Gastrocnemius medialis (tissue), 4 donors: ENCODE data around the gene TRIP11. TPM values are rescaled to one million over a fixed set of nuclear protein-coding genes. Genes with fewer than 3 reads are reported as not detected.

ENCODE experiments used
- ATAC-seq, 2 donors: fragments of 150-250 bp; one replicate each; pipeline ENCODE4 v1.9.1; 2016
- DNase-seq, 2 donors: peaks; one replicate each; pipeline ENCODE4 v3.0.0-alpha.2; 2019
- H3K27ac ChIP-seq, 4 donors: fragments of 200-600 bp; sonication (generic); 1 replicate in 1 of 4; 2 replicates in 3 of 4; pipeline ENCODE4 v1.5.1; 2016 to 2018; ENCODE audit warnings: mild to moderate bottlenecking in 2 of 4, moderate library complexity in 1 of 4
- H3K27me3 ChIP-seq, 3 donors: fragments of 200-600 bp; sonication (generic) in 2 of 3; 1 replicate in 1 of 3; 2 replicates in 2 of 3; pipeline versions ENCODE4 v1.5.1 to v1.6.0; 2016 to 2019; ENCODE audit warnings: mild to moderate bottlenecking in 1 of 3, moderate library complexity in 1 of 3
- H3K36me3 ChIP-seq, 2 donors: fragments of 200-600 bp; sonication (generic) in 1 of 2; one replicate each; pipeline ENCODE4 v1.5.1; 2017 to 2018
- H3K4me1 ChIP-seq, 2 donors: fragments of 200-600 bp; sonication (generic) in 1 of 2; one replicate each; pipeline ENCODE4 v1.5.1; 2016 to 2017; ENCODE audit warnings: mild to moderate bottlenecking in 2 of 2
- H3K4me3 ChIP-seq, 4 donors: fragments of 200-600 bp; sonication (generic) in 3 of 4; 1 replicate in 1 of 4; 2 replicates in 3 of 4; pipeline ENCODE4 v1.5.1; 2016 to 2019; ENCODE audit warnings: mild to moderate bottlenecking in 2 of 4
- H3K9me3 ChIP-seq, 3 donors: fragments of 200-600 bp; sonication (generic) in 2 of 3; 1 replicate in 1 of 3; 2 replicates in 2 of 3; pipeline ENCODE4 v1.5.1; 2016 to 2019
- CTCF ChIP-seq, 5 experiments: fragments of 450-650 bp in 3 of 5; fragments of 200-600 bp in 2 of 5; sonication (generic) in 2 of 5; IDR thresholded peaks in 4 of 5; conservative IDR thresholded peaks in 1 of 5; 1 replicate in 4 of 5; 2 replicates in 1 of 5; pipeline ENCODE4 v1.5.1; 2016 to 2019; ENCODE audit warnings: antibody characterized with exemption in 5 of 5, mild to moderate bottlenecking in 3 of 5, moderate library complexity in 3 of 5
- POLR2A ChIP-seq, 2 donors: fragments of 450-650 bp; IDR thresholded peaks; one replicate each; pipeline ENCODE4 v1.6.1; 2017; ENCODE audit warnings: antibody characterized with exemption in 2 of 2, mild to moderate bottlenecking in 2 of 2, moderate library complexity in 2 of 2
- in situ Hi-C, 4 donors: fragments of 200-750 bp; cut with MboI; loops; one replicate each; pipeline versions ENCODE4 v1.15.0 to v1.8.0; 2017; ENCODE audit warnings: low sequenced_read_pairs in 4 of 4
- intact Hi-C: fragments of 100-400 bp; cut with DNase I; formaldehyde crosslinking; loops from one replicate; pipeline ENCODE4 v1.15.1; 2023; ENCODE audit warnings: low total_unique reads
- total RNA-seq, 4 donors: library from RNA; depleted of rRNA; stranded (reverse); fragments of >200 nt; gene quantifications; one replicate each; pipeline versions ENCODE4 v1.1.0 to v1.2.3, GENCODE V29; 2016

TRIP11 gene
- total RNA-seq, 4 donors from 2014 or later, result 22.0 to 39.6 (median 30.2) TPM

DNA sequence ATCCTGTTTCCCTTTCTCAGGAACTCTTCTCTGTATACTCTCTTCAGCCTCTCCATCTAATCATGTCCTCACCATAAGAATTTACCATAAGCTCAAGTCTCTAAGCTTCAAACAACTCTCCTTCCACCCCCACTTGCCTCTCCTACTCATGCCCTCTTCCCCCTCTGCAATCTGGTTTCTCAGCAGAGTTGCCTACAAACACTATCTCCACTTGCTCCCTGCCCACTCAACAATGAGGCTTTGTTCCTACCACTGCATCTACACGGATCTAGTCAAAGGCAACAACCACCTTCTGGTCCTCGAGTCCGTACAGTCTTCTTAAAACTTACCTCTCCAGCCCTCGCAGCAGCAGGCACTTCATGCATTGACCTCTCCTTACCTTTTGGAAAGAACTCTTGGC is 75.1 kb downstream of the TRIP11 start:
- DNase-seq (no peak), ATAC-seq (no peak)
- H3K36me3 ChIP-seq, result peaks cover 3 to 19% of the 10 kb centered on the region in 2 donors
- no peaks in the 10 kb centered on the region for H3K9me3 ChIP-seq
- no peak overlapping the region for H3K4me3 ChIP-seq
- intact Hi-C loops (no loop called here), in situ Hi-C loops (no loop called here)
- no peaks in the 10 kb centered on the region for H3K4me1 ChIP-seq
- TF ChIP-seq CTCF (IDR thresholded peaks at IDR 0.05 in 4 of 5, conservative IDR thresholded peaks at IDR 0.05 in 1 of 5) (no peak), POLR2A (IDR thresholded peaks at IDR 0.05) (no peak)
- no peaks in the 10 kb centered on the region for H3K27me3 ChIP-seq
- no peak overlapping the region for H3K27ac ChIP-seq

GRCh38 chr14:91964011-91964410 is 75.8 kb downstream of the TRIP11 start:
- no peaks in the 10 kb centered on the region for H3K9me3 ChIP-seq
- in situ Hi-C loops (no loop called here), intact Hi-C loops (no loop called here)
- ATAC-seq (no peak), DNase-seq (no peak)
- TF ChIP-seq POLR2A (IDR thresholded peaks at IDR 0.05) (no peak), CTCF (IDR thresholded peaks at IDR 0.05 in 4 of 5, conservative IDR thresholded peaks at IDR 0.05 in 1 of 5) (no peak)
- H3K4me1 ChIP-seq, result no peaks in the 10 kb centered on the region
- H3K27ac ChIP-seq, result no peak overlapping the region
- peaks cover 3 to 12% of the 10 kb centered on the region in 2 donors for H3K36me3 ChIP-seq
- no peaks in the 10 kb centered on the region for H3K27me3 ChIP-seq
- H3K4me3 ChIP-seq, result no peak overlapping the region

GRCh38 chr14:91963465-91963864 is 76.4 kb downstream of the TRIP11 start:
- no peak for ATAC-seq
- Histone ChIP-seq H3K9me3 (no peaks in the 10 kb centered on the region), H3K36me3 (peaks cover 3 to 7% of the 10 kb centered on the region in 2 donors), H3K27ac (no peak overlapping the region), H3K4me1 (no peaks in the 10 kb centered on the region), H3K27me3 (no peaks in the 10 kb centered on the region), H3K4me3 (no peak overlapping the region)
- DNase-seq, result no peak
- in situ Hi-C loops (no loop called here), intact Hi-C loops (no loop called here)
- TF ChIP-seq CTCF (IDR thresholded peaks at IDR 0.05 in 4 of 5, conservative IDR thresholded peaks at IDR 0.05 in 1 of 5), result no peak
- no peak for TF ChIP-seq POLR2A (IDR thresholded peaks at IDR 0.05)

DNA sequence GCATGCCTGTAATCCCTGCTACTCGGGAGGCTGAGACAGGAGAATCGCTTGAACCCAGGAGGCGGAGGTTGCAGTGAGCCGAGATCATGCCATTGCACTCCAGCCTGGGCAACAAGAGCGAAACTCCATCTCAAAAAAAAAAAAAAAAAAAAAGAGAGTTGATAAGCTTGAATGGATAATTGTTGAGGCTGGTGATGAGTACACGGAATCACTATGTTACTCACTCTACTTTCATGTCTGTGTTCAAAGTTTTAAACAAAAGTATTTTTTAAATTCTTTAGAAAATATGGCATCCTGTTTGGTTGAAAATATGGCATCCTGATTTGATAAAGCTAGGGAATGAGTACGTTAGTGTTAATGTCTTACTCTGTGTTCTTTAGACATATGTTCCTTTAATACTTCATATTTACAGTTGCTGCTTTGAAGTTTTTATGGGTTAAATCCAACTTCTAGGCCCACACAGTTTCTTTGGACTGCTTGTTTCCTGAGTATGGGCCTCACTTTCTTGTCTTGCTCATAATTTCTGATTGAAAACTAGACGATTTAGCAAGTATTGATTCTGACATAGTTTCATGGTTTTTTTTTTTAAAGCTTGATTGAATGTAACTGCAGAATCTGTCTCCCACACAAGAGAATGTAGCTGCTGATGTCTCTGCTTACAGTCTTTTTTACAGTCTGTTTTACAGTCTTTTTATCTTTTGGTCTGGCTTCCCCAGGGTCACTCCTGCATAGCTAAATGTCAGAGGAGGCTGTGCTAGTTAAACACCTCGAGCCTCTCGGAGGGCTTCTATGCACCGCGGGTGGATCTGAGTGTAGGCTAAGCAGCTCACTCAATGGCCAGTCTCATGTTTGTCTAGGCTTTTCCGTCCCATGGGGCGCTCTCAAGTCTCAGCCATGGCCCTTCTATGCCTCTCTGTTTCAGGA is 78.3 kb downstream of the TRIP11 start:
- no peak for TF ChIP-seq CTCF (IDR thresholded peaks at IDR 0.05 in 4 of 5, conservative IDR thresholded peaks at IDR 0.05 in 1 of 5)
- no peak for TF ChIP-seq POLR2A (IDR thresholded peaks at IDR 0.05)
- H3K4me1 ChIP-seq, result no peaks in the 10 kb centered on the region
- H3K36me3 ChIP-seq, result no peaks in the 10 kb centered on the region
- no peak overlapping the region for H3K27ac ChIP-seq
- no peaks in the 10 kb centered on the region for H3K27me3 ChIP-seq
- in situ Hi-C loops, result no loop called here
- ATAC-seq (no peak), DNase-seq (no peak)
- intact Hi-C loops, result no loop called here
- no peak overlapping the region for H3K4me3 ChIP-seq
- no peaks in the 10 kb centered on the region for H3K9me3 ChIP-seq
